NCI-H1694 treated with DMSO at 0.1 percent for 48 hours (cell line): ENCODE measurements around the gene CHAC1.

Experiments used
- DNase-seq: peaks from one replicate; lab custom pipeline; 2025; lab: John Stamatoyannopoulos, UW

CHAC1 gene

GRCh38 chr15:40952901-40953712 is at the start of gene CHAC1:
Gene CHAC1, plus strand, starts transcription at chr15:40953471. Its CDS starts 113 bp downstream, at chr15:40953584.
- DNase-seq, result peak; percentile 84

GRCh38 chr15:40904552-40905201 is 48.6 kb upstream of the CHAC1 start:
- no peak for DNase-seq

- peak; percentile 21 for DNase-seq
Observed at GRCh38 chr15:40906091-40906990, 46.9 kb upstream of the CHAC1 start.

- no peak for DNase-seq
Observed at GRCh38 chr15:40906991-40907802, 46.1 kb upstream of the CHAC1 start.

- DNase-seq, result no peak
Observed at GRCh38 chr15:40908095-40908494, 45.2 kb upstream of the CHAC1 start.

GRCh38 chr15:40909662-40910630 is 43.3 kb upstream of the CHAC1 start:
- DNase-seq, result no peak

- DNase-seq, result no peak
Observed at GRCh38 chr15:40911141-40911540, 42.1 kb upstream of the CHAC1 start.

GRCh38 chr15:40911693-40912092 is 41.6 kb upstream of the CHAC1 start:
- no peak for DNase-seq

- no peak for DNase-seq
Observed at GRCh38 chr15:40912478-40912877, 40.8 kb upstream of the CHAC1 start.

- no peak for DNase-seq
Observed at GRCh38 chr15:40914013-40914412, 39.3 kb upstream of the CHAC1 start.

GRCh38 chr15:40914486-40914885 is 38.8 kb upstream of the CHAC1 start:
- peak; percentile 15 for DNase-seq

GRCh38 chr15:40915116-40915661 is 38.1 kb upstream of the CHAC1 start:
- DNase-seq, result no peak

- DNase-seq, result no peak
Observed at GRCh38 chr15:40915679-40916078, 37.6 kb upstream of the CHAC1 start.

- no peak for DNase-seq
Observed at GRCh38 chr15:40917585-40917984, 35.7 kb upstream of the CHAC1 start.

- DNase-seq, result no peak
Observed at GRCh38 chr15:40918146-40918798, 35.0 kb upstream of the CHAC1 start.

- no peak for DNase-seq
Observed at GRCh38 chr15:40918799-40919392, 34.4 kb upstream of the CHAC1 start.

GRCh38 chr15:40921949-40922607 is 31.2 kb upstream of the CHAC1 start:
- DNase-seq, result no peak

GRCh38 chr15:40922608-40923005 is 30.7 kb upstream of the CHAC1 start:
- no peak for DNase-seq

- no peak for DNase-seq
Observed at GRCh38 chr15:40923551-40923950, 29.7 kb upstream of the CHAC1 start.
